ENCODE data around the gene C10orf105.

C10orf105 gene

GRCh38 chr10:71737001-71737833 is 17.6 kb upstream of the C10orf105 start:
- DNase-seq (ENCODE audit: low spot score) (no peak), FAIRE-seq (no peak)

GRCh38 chr10:71736570-71736952 is 17.0 kb upstream of the C10orf105 start:
- DNase-seq (ENCODE audit: low spot score): no peak
- FAIRE-seq: no peak

GRCh38 chr10:71735709-71736569 is 16.4 kb upstream of the C10orf105 start:
- FAIRE-seq (no peak), DNase-seq (ENCODE audit: low spot score) (no peak)

- FAIRE-seq: no peak
- DNase-seq (ENCODE audit: low spot score): no peak
These were observed 15.2 kb upstream of the C10orf105 start for GRCh38 chr10:71734797-71735196.

- no peak for FAIRE-seq
- DNase-seq (ENCODE audit: low spot score): no peak
These were observed 12.2 kb upstream of the C10orf105 start for GRCh38 chr10:71731791-71732190.

- FAIRE-seq (no peak), DNase-seq (ENCODE audit: low spot score) (no peak)
These were observed 9.6 kb upstream of the C10orf105 start for GRCh38 chr10:71729161-71729636.

- no peak for DNase-seq (ENCODE audit: low spot score)
- no peak for FAIRE-seq
These were observed 8.5 kb upstream of the C10orf105 start for GRCh38 chr10:71727738-71728737.

- DNase-seq (ENCODE audit: low spot score): no peak
- no peak for FAIRE-seq
These were observed 7.6 kb upstream of the C10orf105 start for GRCh38 chr10:71727105-71727737.

- FAIRE-seq: no peak
These were observed 7.1 kb upstream of the C10orf105 start for GRCh38 chr10:71726580-71727104.

GRCh38 chr10:71725998-71726579 is 6.5 kb upstream of the C10orf105 start:
- peak; percentile 9 for DNase-seq (ENCODE audit: low spot score)
- no peak for FAIRE-seq

More at GRCh38 chr10:71726580-71727104, 7.1 kb upstream of the C10orf105 start:
- no peak for DNase-seq (ENCODE audit: low spot score)

GRCh38 chr10:71725249-71725648 is 5.7 kb upstream of the C10orf105 start:
- FAIRE-seq (no peak), DNase-seq (ENCODE audit: low spot score) (no peak)

- DNase-seq (ENCODE audit: low spot score) (no peak), FAIRE-seq (no peak)
These were observed 5.0 kb upstream of the C10orf105 start for GRCh38 chr10:71724539-71724938.

- DNase-seq (ENCODE audit: low spot score) (no peak), FAIRE-seq (no peak)
These were observed 3.7 kb upstream of the C10orf105 start for GRCh38 chr10:71723311-71723710.

- DNase-seq (ENCODE audit: low spot score) (no peak), FAIRE-seq (no peak)
These were observed 3.3 kb upstream of the C10orf105 start for GRCh38 chr10:71722849-71723248.

GRCh38 chr10:71721313-71721712 is 1.7 kb upstream of the C10orf105 start:
- no peak for DNase-seq (ENCODE audit: low spot score)
- no peak for FAIRE-seq

GRCh38 chr10:71720288-71720687 is 710 bp upstream of the C10orf105 start:
- FAIRE-seq (no peak), DNase-seq (ENCODE audit: low spot score) (no peak)

- DNase-seq (ENCODE audit: low spot score) (no peak), FAIRE-seq (no peak)
These were observed 536 bp downstream of the C10orf105 start for GRCh38 chr10:71719042-71719441.

- FAIRE-seq: no peak
- no peak for DNase-seq (ENCODE audit: low spot score)
These were observed 1.3 kb downstream of the C10orf105 start for GRCh38 chr10:71718165-71718698.

GRCh38 chr10:71717551-71717951 is 2.0 kb downstream of the C10orf105 start:
- DNase-seq (ENCODE audit: low spot score) (no peak), FAIRE-seq (no peak)

- DNase-seq (ENCODE audit: low spot score): no peak
- no peak for FAIRE-seq
These were observed 2.5 kb downstream of the C10orf105 start for GRCh38 chr10:71717056-71717455.
